GM19035 (cell line): ENCODE results near the gene TUBB2B.

Experiments used
- ATAC-seq: cut with Tn5 transposase; IDR thresholded peaks from one replicate; pipeline ENCODE4 v1.9.1; 2021; ENCODE audit not compliant: unreplicated experiment

The TUBB2B gene

GRCh38 chr6:3235486-3235885, 8.0 kb upstream of the TUBB2B start:
- no peak for ATAC-seq

GRCh38 chr6:3233904-3234303, 6.5 kb upstream of the TUBB2B start:
- ATAC-seq = no peak

GRCh38 chr6:3233321-3233720, 5.9 kb upstream of the TUBB2B start:
- no peak for ATAC-seq

- no peak for ATAC-seq
Measured at GRCh38 chr6:3232017-3232945, 4.8 kb upstream of the TUBB2B start.

- ATAC-seq = no peak
Measured at GRCh38 chr6:3231247-3232016, 4.0 kb upstream of the TUBB2B start.

GRCh38 chr6:3230900-3231246, 3.4 kb upstream of the TUBB2B start:
- no peak for ATAC-seq

- ATAC-seq = no peak
Measured at GRCh38 chr6:3230256-3230882, 2.9 kb upstream of the TUBB2B start.

GRCh38 chr6:3229566-3230178, 2.2 kb upstream of the TUBB2B start:
- ATAC-seq = no peak

- ATAC-seq = no peak
Measured at GRCh38 chr6:3228771-3229565, 1.5 kb upstream of the TUBB2B start.

- no peak for ATAC-seq
Measured at GRCh38 chr6:3228046-3228671, 706 bp upstream of the TUBB2B start.

- ATAC-seq = no peak
Measured at GRCh38 chr6:3226481-3227362, 731 bp downstream of the TUBB2B start.

GRCh38 chr6:3226042-3226441, 1.4 kb downstream of the TUBB2B start:
- ATAC-seq = no peak

GRCh38 chr6:3222506-3223038, 4.9 kb downstream of the TUBB2B start:
- no peak for ATAC-seq

- no peak for ATAC-seq
Measured at GRCh38 chr6:3221578-3221977, 5.9 kb downstream of the TUBB2B start.

GRCh38 chr6:3220366-3220765, 7.1 kb downstream of the TUBB2B start:
- ATAC-seq = no peak

- no peak for ATAC-seq
Measured at GRCh38 chr6:3218266-3218665, 9.2 kb downstream of the TUBB2B start.

GRCh38 chr6:3217286-3217685, 10.2 kb downstream of the TUBB2B start:
- ATAC-seq = no peak

GRCh38 chr6:3214898-3215297, 12.6 kb downstream of the TUBB2B start:
- no peak for ATAC-seq

- no peak for ATAC-seq
Measured at GRCh38 chr6:3213334-3213695, 14.1 kb downstream of the TUBB2B start.
